22Rv1 (cell line): ENCODE data around the gene KRT77.

Source experiments
- ZFX ChIP-seq: fragments of 450-650 bp; IDR thresholded peaks from 2 replicates; pipeline ENCODE4 v1.6.1; 2017; ENCODE audit warnings: antibody characterized with exemption, borderline replicate concordance
- TF ChIP-seq, protein P1 (sequence below): fragments of 450-650 bp; IDR thresholded peaks from 2 replicates; pipeline ENCODE4 v1.5.1; 2017; ENCODE audit warnings: mild to moderate bottlenecking

GRCh38 chr12:52646613-52647012 lies 56.7 kb downstream of the KRT77 start:
- TF ChIP-seq, protein P1, sequence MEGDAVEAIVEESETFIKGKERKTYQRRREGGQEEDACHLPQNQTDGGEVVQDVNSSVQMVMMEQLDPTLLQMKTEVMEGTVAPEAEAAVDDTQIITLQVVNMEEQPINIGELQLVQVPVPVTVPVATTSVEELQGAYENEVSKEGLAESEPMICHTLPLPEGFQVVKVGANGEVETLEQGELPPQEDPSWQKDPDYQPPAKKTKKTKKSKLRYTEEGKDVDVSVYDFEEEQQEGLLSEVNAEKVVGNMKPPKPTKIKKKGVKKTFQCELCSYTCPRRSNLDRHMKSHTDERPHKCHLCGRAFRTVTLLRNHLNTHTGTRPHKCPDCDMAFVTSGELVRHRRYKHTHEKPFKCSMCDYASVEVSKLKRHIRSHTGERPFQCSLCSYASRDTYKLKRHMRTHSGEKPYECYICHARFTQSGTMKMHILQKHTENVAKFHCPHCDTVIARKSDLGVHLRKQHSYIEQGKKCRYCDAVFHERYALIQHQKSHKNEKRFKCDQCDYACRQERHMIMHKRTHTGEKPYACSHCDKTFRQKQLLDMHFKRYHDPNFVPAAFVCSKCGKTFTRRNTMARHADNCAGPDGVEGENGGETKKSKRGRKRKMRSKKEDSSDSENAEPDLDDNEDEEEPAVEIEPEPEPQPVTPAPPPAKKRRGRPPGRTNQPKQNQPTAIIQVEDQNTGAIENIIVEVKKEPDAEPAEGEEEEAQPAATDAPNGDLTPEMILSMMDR = no peak
- TF ChIP-seq ZFX = no peak
